ENCODE measurements around the gene ASTN2. TPM values are rescaled to one million over a fixed set of nuclear protein-coding genes. Genes with fewer than 3 reads are reported as not detected.

The ASTN2 gene
- total and polyA plus RNA-seq, 10 of the 15 experiments (the other 5 are each of a cell fraction or from before 2014, with no cell fraction given), result 1.4 to 15.7 (median 7.0) TPM

GRCh38 chr9:117072216-117072615, 342.6 kb downstream of the ASTN2 start:
- TF ChIP-seq KLF5 (IDR thresholded peaks at IDR 0.05; ENCODE audit: partially characterized antibody), result no peak
- no peak for TF ChIP-seq JUNB (IDR thresholded peaks at IDR 0.05)
- TF ChIP-seq IRF5 (IDR thresholded peaks at IDR 0.05; ENCODE audit: borderline replicate concordance), result no peak
- TF ChIP-seq SMAD1 (IDR thresholded peaks at IDR 0.05; ENCODE audit: low read depth, partially characterized antibody), result no peak
- no peak for TF ChIP-seq SMAD5 (IDR thresholded peaks at IDR 0.05; ENCODE audit: low read depth)
- TF ChIP-seq CHD2 (IDR thresholded peaks at IDR 0.05; ENCODE audit: borderline replicate concordance, low read depth, low read length), result no peak
- no peak for TF ChIP-seq PAX8 (IDR thresholded peaks at IDR 0.05)
- TF ChIP-seq ZNF274 (IDR thresholded peaks at IDR 0.05; ENCODE audit: insufficient read depth, insufficient read length), result no peak
- TF ChIP-seq POLR2AphosphoS2 (IDR thresholded peaks at IDR 0.05; ENCODE audit: low read depth, low read length), result no peak
- no peak for TF ChIP-seq ETV6 (conservative IDR thresholded peaks at IDR 0.05 in 1 of 2, IDR thresholded peaks at IDR 0.05 in 1 of 2; ENCODE audit: borderline replicate concordance in 1 of 2, low read depth in 1 of 2)
- no peak for TF ChIP-seq RB1 (IDR thresholded peaks at IDR 0.05; ENCODE audit: borderline replicate concordance)
- no peak for TF ChIP-seq SUPT20H (IDR thresholded peaks at IDR 0.05; ENCODE audit: borderline replicate concordance, control insufficient read depth, low read depth, low read length)
- no peak for TF ChIP-seq EED (IDR thresholded peaks at IDR 0.05; ENCODE audit: low read depth)
- TF ChIP-seq, protein P1, sequence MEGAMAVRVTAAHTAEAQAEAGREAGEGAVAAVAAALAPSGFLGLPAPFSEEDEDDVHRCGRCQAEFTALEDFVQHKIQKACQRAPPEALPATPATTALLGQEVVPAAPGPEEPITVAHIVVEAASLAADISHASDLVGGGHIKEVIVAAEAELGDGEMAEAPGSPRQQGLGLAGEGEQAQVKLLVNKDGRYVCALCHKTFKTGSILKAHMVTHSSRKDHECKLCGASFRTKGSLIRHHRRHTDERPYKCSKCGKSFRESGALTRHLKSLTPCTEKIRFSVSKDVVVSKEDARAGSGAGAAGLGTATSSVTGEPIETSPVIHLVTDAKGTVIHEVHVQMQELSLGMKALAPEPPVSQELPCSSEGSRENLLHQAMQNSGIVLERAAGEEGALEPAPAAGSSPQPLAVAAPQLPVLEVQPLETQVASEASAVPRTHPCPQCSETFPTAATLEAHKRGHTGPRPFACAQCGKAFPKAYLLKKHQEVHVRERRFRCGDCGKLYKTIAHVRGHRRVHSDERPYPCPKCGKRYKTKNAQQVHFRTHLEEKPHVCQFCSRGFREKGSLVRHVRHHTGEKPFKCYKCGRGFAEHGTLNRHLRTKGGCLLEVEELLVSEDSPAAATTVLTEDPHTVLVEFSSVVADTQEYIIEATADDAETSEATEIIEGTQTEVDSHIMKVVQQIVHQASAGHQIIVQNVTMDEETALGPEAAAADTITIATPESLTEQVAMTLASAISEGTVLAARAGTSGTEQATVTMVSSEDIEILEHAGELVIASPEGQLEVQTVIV (IDR thresholded peaks at IDR 0.05; ENCODE audit: borderline replicate concordance, partially characterized antibody), result no peak
- no peak for TF ChIP-seq ESRRA (IDR thresholded peaks at IDR 0.05; ENCODE audit: low read length)
- TF ChIP-seq SMC3 (IDR thresholded peaks at IDR 0.05; ENCODE audit: borderline replicate concordance, low read length), result no peak
- TF ChIP-seq GATAD2B (conservative IDR thresholded peaks at IDR 0.05; ENCODE audit: low read depth), result no peak
- no peak for TF ChIP-seq TBL1XR1 (IDR thresholded peaks at IDR 0.05; ENCODE audit: low read depth, low read length)
- TF ChIP-seq TCF7 (IDR thresholded peaks at IDR 0.05; ENCODE audit: borderline replicate concordance), result no peak
- DNase-seq (ENCODE audit: low read depth, low spot score) (no peak), ATAC-seq (no peak), FAIRE-seq (no peak)
- Histone ChIP-seq H3K4me2 (ENCODE audit: control insufficient read depth, insufficient read depth) (no peak overlapping the region), H3K9ac (ENCODE audit: control insufficient read depth, insufficient read depth, low read length) (no peak overlapping the region), H3K4me1 (ENCODE audit: control insufficient read depth, insufficient read depth, low read length) (no peaks in the 10 kb centered on the region), H3K27ac (ENCODE audit: control insufficient read depth, insufficient read depth) (no peak overlapping the region), H3K27me3 (replicated peaks in 1 of 2; ENCODE audit: control insufficient read depth in 2 of 2, insufficient read depth in 2 of 2, low read length in 1 of 2) (no peaks in the 10 kb centered on the region), H3K36me3 (ENCODE audit: control insufficient read depth in 2 of 2, insufficient read depth in 2 of 2, low read length in 1 of 2) (no peaks in the 10 kb centered on the region), H3K9me3 (replicated peaks; ENCODE audit: control insufficient read depth, insufficient read depth, low read length) (no peaks in the 10 kb centered on the region), H2AFZ (ENCODE audit: control insufficient read depth, low read depth, low read length) (no peak overlapping the region), H3K79me2 (ENCODE audit: control insufficient read depth, insufficient read depth, low read length) (no peaks in the 10 kb centered on the region), H3K4me3 (no peak overlapping the region), H4K20me1 (ENCODE audit: control insufficient read depth, insufficient read depth) (no peaks in the 10 kb centered on the region)
- POLR2A ChIA-PET, result no interaction called here
- intact Hi-C loops (cut with micrococcal nuclease; ENCODE audit: unreplicated experiment) (no loop called here), in situ Hi-C loops (cut with MboI) (no loop called here)
- SMC1A ChIA-PET (ENCODE audit: uncharacterized antibody, unreplicated experiment), result no interaction called here
- 25% methylated on average over 3 of the region's 3 CpGs for WGBS (ENCODE audit: insufficient coverage, insufficient replicate concordance, low lambda C conversion rate, missing lambda C conversion rate)
- RAD21 ChIA-PET (ENCODE audit: unreplicated experiment), result no interaction called here
- BruUV-seq (replicated peaks), result no TSS peak
- CTCF ChIA-PET, result no interaction called here
